Spinal cord (tissue), 10 donors: ENCODE results near the gene DLG2. TPM values are rescaled to one million over a fixed set of nuclear protein-coding genes. Genes with fewer than 3 reads are reported as not detected.
"Not testable (repeated sequence)": the region's sequence is repeated elsewhere in the genome, so short reads cannot be mapped to it uniquely, and the experiment has no call there.

Experiments used
- DNase-seq, 6 donors: peaks; one replicate each; pipeline versions ENCODE4 v3.0.0 to v3.0.0-alpha.2; 2013 to 2015; ENCODE audit warnings: low spot score in 6 of 6, low read depth in 4 of 6
- H3K27ac ChIP-seq: one replicate; pipeline ENCODE4 v1.5.1; 2013; ENCODE audit warnings: low read depth, low read length, control low read depth
- H3K27me3 ChIP-seq: one replicate; pipeline ENCODE4 v1.6.1; 2013; ENCODE audit warnings: low read length; ENCODE audit not compliant: control insufficient read depth, insufficient read depth
- H3K36me3 ChIP-seq: one replicate; pipeline ENCODE4 v1.6.1; 2013; ENCODE audit warnings: low read length; ENCODE audit not compliant: control insufficient read depth, insufficient read depth
- H3K4me1 ChIP-seq: one replicate; pipeline ENCODE4 v1.6.1; 2013; ENCODE audit warnings: low read length; ENCODE audit not compliant: control insufficient read depth, insufficient read depth
- H3K4me3 ChIP-seq: one replicate; pipeline ENCODE4 v1.5.1; 2013; ENCODE audit warnings: low read depth, low read length, control low read depth
- H3K9me3 ChIP-seq: one replicate; pipeline ENCODE4 v1.6.1; 2013; ENCODE audit warnings: low read length; ENCODE audit not compliant: control insufficient read depth, insufficient read depth
- WGBS: methylation state at CpG from one replicate; pipeline ENCODE4 v1.1.5; 2013; ENCODE audit warnings: missing lambda C conversion rate; ENCODE audit not compliant: insufficient coverage; 5-methylcytosine and 5-hydroxymethylcytosine counted together
- polyA plus RNA-seq, 2 donors: library from polyadenylated mRNA; unstranded; fragments of 120-200 nt; gene quantifications; one replicate each; pipeline ENCODE4 v1.2.1, GENCODE V29; 2013; ENCODE audit not compliant: insufficient read length in 2 of 2
- total RNA-seq, 2 donors: library from RNA; depleted of rRNA in 1 of 2; stranded (reverse); fragments of 120-200 nt in 1 of 2; fragments of >200 nt in 1 of 2; gene quantifications; one replicate each; pipeline versions ENCODE4 v1.2.3 to v1.2.4, GENCODE V29; 2013 to 2014
- donor health status: healthy.

The DLG2 gene
- total and polyA plus RNA-seq, 4 donors: 37.7 to 111 (median 49.0) TPM

DNA sequence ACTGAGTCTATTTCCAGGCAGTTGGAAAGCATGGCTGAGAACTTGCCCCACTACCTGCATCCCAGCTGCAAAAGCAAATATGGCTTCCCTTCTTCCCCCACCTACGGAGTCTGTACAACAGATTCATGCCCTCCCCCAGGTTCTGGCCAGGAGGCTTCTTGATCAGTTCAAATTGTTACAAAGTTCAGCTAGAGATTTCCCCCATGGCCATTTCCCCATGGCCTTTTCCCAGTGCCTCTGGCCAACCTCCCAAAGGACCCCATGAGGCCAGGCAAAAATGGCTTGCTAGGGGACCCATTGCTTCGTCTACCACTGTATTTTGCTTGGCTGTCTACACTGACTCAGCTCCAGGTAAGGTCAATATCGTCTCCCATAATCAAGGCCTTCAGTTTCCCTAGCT, 203.3 kb downstream of the DLG2 start:
- no peak for DNase-seq
- Histone ChIP-seq H3K4me1 (no peaks in the 10 kb centered on the region), H3K36me3 (no peaks in the 10 kb centered on the region), H3K27ac (no peak overlapping the region), H3K27me3 (no peaks in the 10 kb centered on the region), H3K9me3 (peaks cover 1% of the 10 kb centered on the region), H3K4me3 (no peak overlapping the region)
- 93% methylated on average over 2 of the region's 3 CpGs for WGBS

DNA sequence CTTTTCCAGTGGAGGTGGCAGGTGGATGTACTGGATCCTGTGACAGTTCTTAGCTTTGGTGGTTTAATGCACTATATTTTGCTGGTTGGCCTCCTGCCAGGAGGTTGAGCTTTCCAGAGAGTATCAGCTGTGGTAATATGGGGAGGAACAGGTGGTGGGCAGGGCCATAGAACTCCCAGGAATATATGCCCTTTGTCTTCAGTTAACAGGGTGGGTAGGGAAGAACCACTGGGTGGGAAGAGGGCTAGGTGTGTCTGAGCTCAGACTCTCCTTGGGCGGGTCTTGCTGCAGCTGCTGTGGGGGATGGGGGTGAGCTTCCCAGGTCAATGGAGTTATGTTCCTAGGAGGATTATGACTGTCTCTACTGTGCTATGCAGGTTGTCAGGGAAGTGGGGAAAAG, 203.8 kb downstream of the DLG2 start:
- Histone ChIP-seq H3K4me3 (no peak overlapping the region), H3K27ac (no peak overlapping the region), H3K4me1 (no peaks in the 10 kb centered on the region), H3K36me3 (no peaks in the 10 kb centered on the region), H3K27me3 (no peaks in the 10 kb centered on the region), H3K9me3 (peaks cover 1% of the 10 kb centered on the region)
- no peak for DNase-seq
- 100% methylated on average over 1 of the region's 1 CpG for WGBS

DNA sequence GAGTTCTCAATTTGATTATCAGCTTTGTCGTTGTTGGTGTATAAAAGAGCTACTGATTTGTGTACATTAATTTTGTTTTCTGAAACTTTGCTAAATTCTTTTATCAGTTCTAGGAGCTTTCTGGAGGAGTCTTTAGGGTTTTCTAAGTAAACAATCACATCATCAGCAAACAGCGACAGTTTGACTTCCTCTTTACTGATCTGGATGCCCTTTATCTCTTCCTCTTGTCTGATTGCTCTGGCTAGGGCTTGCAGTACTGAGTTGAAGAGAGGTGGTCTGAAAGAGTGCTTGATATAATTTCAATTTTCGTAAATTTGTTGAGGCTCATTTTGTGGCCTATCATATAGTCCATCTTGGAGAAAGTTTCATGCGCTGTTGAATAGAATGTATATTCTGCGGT, 213.0 kb downstream of the DLG2 start:
- Histone ChIP-seq H3K9me3 (no peaks in the 10 kb centered on the region), H3K27ac (no peak overlapping the region), H3K27me3 (no peaks in the 10 kb centered on the region), H3K4me3 (no peak overlapping the region), H3K4me1 (no peaks in the 10 kb centered on the region), H3K36me3 (no peaks in the 10 kb centered on the region)
- DNase-seq: no peak
- 100% methylated on average over 1 of the region's 5 CpGs for WGBS

DNA sequence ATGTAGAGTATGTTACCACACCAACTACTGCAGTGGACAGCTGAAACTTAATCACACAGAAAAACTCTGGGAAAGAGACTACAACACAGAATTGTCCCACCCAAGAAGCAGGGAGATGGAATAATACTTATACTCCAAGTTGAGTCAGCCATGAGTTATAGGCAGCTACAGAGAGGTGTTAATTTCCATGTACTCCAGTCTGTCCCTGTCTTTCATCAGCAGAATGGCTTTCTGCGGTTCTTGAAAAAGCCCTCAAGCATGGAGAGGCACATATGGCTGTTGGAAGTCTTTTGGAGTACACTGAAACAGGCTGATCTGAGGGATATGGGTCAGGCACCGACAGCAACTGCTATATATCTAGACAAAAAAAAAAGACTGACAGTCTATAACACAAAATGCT, 219.5 kb downstream of the DLG2 start:
- no CpG with 5 or more reads among the region's 2 CpGs for WGBS
- no peaks in the 10 kb centered on the region for H3K27me3 ChIP-seq
- H3K4me3 ChIP-seq: no peak overlapping the region
- no peaks in the 10 kb centered on the region for H3K4me1 ChIP-seq
- H3K9me3 ChIP-seq: no peaks in the 10 kb centered on the region
- DNase-seq: no peak
- no peaks in the 10 kb centered on the region for H3K36me3 ChIP-seq
- H3K27ac ChIP-seq: no peak overlapping the region

DNA sequence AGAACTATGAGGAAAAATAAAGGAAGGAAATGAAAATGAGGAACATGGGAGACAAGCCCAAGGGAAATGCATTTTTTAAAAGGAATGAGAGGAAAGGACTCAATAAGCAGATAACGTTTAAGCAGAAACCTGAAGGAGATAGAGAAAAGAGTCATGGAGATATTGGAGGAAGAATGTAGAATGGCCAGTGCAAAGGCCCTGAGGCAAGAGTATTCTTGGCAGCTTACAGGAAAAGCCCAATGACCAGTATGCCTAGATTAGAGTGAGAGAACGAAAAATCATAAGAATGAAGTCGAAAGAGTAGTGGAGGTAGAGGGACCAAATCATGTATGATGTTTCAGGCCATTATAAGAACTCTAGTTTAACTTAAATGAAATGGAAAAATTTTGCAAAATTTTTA, 220.3 kb downstream of the DLG2 start:
- H3K4me3 ChIP-seq: no peak overlapping the region
- no peak for DNase-seq
- H3K27me3 ChIP-seq: no peaks in the 10 kb centered on the region
- no peak overlapping the region for H3K27ac ChIP-seq
- no peaks in the 10 kb centered on the region for H3K36me3 ChIP-seq
- peaks cover 2% of the 10 kb centered on the region for H3K9me3 ChIP-seq
- no peaks in the 10 kb centered on the region for H3K4me1 ChIP-seq
- WGBS: 81% methylated on average over 1 of the region's 3 CpGs

DNA sequence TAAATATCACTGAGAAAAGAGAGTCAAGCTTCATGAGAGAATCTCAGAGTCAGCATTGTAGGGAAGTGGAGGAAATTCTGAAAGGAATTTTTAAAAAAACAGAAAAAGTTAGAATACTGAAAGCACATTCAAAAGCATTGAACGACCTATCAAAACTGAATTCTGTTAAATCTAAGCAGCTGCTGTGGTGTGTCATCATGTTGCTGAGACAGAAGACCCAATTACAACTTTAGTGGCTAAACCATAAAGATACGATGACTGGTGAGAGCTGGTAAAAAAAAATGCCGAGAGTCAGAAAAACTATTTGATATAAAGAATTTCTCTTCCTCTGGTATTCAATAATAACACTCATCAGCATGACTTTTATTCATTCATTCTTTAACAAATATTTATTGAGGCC, 220.8 kb downstream of the DLG2 start:
- Histone ChIP-seq H3K27me3 (no peaks in the 10 kb centered on the region), H3K4me3 (no peak overlapping the region), H3K36me3 (no peaks in the 10 kb centered on the region), H3K9me3 (peaks cover 2% of the 10 kb centered on the region), H3K27ac (no peak overlapping the region), H3K4me1 (no peaks in the 10 kb centered on the region)
- DNase-seq: no peak
- no CpG with 5 or more reads among the region's 3 CpGs for WGBS

DNA sequence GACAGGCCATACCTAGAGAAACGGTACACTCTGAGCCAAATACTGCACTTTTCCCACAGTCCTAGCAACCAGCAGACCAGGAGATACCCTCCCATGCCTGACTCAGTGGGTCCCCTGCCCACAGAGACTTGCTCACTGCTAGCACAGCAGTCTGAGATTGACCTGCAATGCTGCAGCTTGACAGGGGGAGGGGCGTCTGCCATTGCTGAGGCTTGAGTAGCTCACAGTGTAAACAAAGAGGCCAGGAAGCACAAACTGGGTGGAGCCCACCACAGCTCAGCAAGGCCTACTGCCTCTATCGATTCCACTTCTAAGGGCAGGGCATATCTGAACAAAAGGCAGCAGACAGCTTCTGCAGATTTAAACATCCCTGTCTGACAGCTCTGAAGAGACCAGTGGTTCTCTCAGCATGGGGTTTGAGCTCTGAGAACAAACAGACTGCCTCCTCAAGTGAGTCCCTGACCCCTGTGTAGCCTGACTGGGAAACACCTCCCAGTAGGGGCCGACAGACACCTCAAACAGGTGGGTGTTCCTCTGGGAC, 231.6 kb downstream of the DLG2 start:
- not testable (repeated sequence) for H3K27me3 ChIP-seq, H3K27ac ChIP-seq, DNase-seq, H3K4me1 ChIP-seq, H3K9me3 ChIP-seq, H3K4me3 ChIP-seq, H3K36me3 ChIP-seq
- 72% methylated on average over 3 of the region's 4 CpGs for WGBS

DNA sequence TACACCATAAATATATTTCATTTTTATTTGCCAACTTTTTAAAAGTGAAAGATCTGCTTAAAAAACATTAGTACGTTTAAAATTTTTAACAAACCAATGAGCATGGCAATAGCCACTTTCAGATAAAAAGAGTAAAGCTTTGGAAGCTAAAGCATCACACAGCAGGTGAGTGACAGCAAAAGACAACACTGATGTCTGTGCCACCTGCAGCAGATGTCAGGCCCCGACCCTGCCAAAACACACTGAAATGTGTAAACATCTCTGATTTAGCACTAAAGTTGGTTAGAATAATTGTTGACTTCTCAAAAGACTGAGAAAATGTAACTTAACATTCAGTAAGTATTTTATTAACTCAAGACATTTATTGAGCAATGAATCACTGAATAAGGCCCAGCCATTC, 232.9 kb downstream of the DLG2 start:
- DNase-seq: peak in 1 of 6 donors; percentile 58
- H3K4me3 ChIP-seq: no peak overlapping the region
- H3K4me1 ChIP-seq: no peaks in the 10 kb centered on the region
- H3K27me3 ChIP-seq: no peaks in the 10 kb centered on the region
- no peaks in the 10 kb centered on the region for H3K36me3 ChIP-seq
- WGBS: 40% methylated on average over 1 of the region's 2 CpGs
- no peaks in the 10 kb centered on the region for H3K9me3 ChIP-seq
- no peak overlapping the region for H3K27ac ChIP-seq

DNA sequence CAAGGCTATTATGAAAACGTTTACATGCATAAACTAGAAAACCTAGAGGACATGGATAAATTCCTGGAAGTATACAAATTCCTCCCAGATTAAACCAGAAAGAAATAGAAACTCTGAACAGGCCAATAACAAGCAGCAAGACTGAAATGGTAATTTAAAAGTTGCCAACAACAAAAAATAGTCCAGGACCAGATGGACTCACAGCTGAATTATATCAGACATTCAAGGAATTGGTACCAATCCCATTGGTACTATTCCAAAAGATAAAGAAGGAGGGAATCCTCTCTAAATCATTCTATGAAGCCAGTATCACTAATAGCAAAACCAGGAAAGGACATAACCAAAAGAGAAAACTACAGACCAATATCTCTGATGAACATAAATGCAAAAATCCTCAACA, 236.0 kb downstream of the DLG2 start:
- Histone ChIP-seq H3K27ac (no peak overlapping the region), H3K36me3 (no peaks in the 10 kb centered on the region), H3K27me3 (no peaks in the 10 kb centered on the region), H3K4me3 (no peak overlapping the region), H3K9me3 (no peaks in the 10 kb centered on the region), H3K4me1 (no peaks in the 10 kb centered on the region)
- DNase-seq: peak in 1 of 6 donors; percentile 61
- no CpG with 5 or more reads among the region's 1 CpG for WGBS

DNA sequence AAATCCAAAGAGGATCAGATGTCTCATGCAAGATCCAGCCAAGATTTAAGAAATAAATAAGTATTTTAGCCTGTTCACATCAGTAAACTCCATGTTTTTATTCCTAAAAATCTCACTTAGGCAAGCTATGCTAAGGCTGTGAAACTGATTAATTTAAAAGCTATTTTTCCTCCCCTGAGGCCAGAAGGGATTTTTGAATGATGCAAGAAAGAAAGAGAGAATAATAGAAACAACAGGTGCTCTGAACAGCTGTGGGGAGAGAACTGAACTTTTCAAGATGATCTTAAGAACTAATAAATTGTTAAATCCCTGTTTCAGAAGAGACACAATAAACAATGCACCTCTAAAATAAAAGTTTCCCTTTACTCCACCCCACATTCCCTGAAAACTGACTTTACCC, 241.6 kb downstream of the DLG2 start:
- Histone ChIP-seq H3K27me3 (no peaks in the 10 kb centered on the region), H3K36me3 (no peaks in the 10 kb centered on the region), H3K9me3 (no peaks in the 10 kb centered on the region), H3K4me1 (no peaks in the 10 kb centered on the region), H3K27ac (no peak overlapping the region), H3K4me3 (no peak overlapping the region)
- no peak for DNase-seq
